PC-9 (cell line): ENCODE measurements around the gene ZNF154.
"Not testable (repeated sequence)": the region's sequence is repeated elsewhere in the genome, so short reads cannot be mapped to it uniquely, and the experiment has no call there.

Experiments used
- EZH2 ChIP-seq: fragments of 200-600 bp; sonication (generic); IDR thresholded peaks from 2 replicates; pipeline ENCODE4 v1.8.0; 2017; ENCODE audit warnings: antibody characterized with exemption, low read depth
- TF ChIP-seq, protein P1 (sequence below): fragments of 200-600 bp; sonication (generic); conservative IDR thresholded peaks from 2 replicates; pipeline ENCODE4 v1.6.1; 2017; ENCODE audit warnings: mixed run types, antibody characterized with exemption, mild to moderate bottlenecking, moderate library complexity

DNA sequence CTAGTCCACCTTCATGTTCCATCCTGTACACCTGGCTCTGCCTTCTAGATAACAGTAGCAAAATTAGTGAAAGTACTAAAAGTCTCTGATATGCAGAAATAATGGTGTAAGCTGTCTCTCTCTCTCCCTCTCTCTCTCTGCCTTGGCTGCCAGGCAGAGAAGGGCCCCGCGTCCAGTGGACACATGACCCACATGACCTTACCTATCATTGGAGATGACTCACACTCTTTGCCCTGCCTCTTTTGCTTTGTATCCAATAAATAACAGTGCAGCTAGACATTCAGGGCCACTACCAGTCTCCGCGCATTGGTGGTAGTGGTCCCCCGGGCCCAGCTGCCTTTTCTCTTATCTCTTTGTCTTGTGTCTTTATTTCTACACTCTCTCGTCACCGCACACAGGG, 29.8 kb upstream of the ZNF154 start:
- TF ChIP-seq, protein P1, sequence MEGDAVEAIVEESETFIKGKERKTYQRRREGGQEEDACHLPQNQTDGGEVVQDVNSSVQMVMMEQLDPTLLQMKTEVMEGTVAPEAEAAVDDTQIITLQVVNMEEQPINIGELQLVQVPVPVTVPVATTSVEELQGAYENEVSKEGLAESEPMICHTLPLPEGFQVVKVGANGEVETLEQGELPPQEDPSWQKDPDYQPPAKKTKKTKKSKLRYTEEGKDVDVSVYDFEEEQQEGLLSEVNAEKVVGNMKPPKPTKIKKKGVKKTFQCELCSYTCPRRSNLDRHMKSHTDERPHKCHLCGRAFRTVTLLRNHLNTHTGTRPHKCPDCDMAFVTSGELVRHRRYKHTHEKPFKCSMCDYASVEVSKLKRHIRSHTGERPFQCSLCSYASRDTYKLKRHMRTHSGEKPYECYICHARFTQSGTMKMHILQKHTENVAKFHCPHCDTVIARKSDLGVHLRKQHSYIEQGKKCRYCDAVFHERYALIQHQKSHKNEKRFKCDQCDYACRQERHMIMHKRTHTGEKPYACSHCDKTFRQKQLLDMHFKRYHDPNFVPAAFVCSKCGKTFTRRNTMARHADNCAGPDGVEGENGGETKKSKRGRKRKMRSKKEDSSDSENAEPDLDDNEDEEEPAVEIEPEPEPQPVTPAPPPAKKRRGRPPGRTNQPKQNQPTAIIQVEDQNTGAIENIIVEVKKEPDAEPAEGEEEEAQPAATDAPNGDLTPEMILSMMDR = 0 out of 2 replicates have a peak, but pooled peaks have one; percentile 2
- TF ChIP-seq EZH2 = not testable (repeated sequence)
